CD1c-positive myeloid dendritic cell (primary cell): ENCODE measurements around the gene HNRNPUL2.
"Not testable (repeated sequence)": the region's sequence is repeated elsewhere in the genome, so short reads cannot be mapped to it uniquely, and the experiment has no call there.

Experiments
- DNase-seq: peaks from one replicate; pipeline ENCODE4 v3.0.0-alpha.2; 2016; ENCODE audit errors: extremely low spot score

The HNRNPUL2 gene

DNA sequence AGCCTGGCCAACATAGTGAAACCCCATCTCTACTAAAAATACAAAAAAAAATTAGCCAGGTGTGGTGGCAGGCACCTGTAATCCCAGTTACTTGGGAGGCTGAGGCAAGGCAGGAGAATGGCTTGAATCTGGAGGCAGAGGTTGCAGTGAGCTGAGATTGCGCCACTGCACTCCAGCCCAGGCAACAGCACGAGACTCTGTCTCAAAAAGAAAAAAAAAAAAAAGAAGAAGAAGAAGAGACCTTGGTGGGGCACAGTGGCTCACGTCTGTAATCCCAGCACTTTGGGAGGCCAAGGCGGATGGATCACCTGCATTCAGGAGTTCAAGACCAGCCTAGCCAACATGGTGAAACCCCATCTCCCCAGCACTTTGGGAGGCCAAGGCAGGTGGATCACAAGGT is 23.3 kb downstream of the HNRNPUL2 start:
- peak; percentile 15 for DNase-seq

DNA sequence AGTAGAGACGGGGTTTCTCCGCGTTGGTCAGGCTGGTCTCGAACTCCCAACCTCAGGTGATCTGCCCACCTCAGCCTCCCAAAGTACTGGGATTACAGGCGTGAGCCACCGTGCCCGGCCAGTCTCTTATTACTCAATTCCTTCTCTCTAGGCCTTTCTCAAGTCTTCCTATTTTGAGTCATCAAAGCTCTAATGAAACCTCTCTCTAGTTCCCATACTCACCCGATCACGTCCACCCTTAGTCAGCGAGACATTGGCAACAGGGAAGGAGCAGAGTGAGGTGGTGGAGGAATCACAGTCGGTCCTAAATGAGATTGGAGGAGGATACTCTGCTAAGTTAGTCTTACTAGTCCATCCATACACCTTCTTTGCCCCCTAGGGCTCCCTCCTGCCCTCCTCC is 25.0 kb downstream of the HNRNPUL2 start:
- DNase-seq = peak; percentile 82

DNA sequence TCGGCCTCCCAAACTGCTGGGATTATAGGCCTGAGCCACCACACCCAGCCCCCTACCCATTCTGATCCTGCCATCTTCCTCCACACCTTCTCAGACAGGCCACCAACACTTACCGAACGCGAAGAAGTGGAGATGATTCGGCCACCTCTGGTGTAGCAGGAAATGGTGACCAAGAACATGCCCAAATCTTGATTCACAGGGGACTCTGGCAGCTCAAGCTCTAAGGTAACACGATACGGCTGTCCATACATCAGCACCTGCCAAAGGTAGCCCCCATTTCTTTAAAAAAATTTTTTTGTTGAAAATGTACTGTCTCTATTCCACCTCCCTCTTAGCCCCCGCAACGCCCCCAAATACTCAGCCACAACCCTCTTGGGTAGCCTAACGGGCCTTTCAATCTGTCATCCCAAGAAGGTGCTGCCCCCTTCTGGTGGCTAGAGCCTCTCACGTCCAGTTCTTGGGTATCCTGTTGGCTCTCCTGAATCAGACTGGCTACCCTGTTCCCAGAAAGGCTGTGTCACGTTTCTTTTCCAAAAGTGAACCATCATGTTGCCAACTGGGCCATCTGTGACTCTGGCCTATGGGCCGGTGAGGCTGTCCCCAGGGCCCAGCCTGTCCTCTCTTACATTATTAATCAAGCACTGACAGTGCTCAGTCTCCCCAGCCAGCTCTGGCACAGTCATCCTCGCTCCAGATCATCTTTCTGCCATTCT is 32.6 kb downstream of the HNRNPUL2 start:
- DNase-seq = peak; percentile 84

DNA sequence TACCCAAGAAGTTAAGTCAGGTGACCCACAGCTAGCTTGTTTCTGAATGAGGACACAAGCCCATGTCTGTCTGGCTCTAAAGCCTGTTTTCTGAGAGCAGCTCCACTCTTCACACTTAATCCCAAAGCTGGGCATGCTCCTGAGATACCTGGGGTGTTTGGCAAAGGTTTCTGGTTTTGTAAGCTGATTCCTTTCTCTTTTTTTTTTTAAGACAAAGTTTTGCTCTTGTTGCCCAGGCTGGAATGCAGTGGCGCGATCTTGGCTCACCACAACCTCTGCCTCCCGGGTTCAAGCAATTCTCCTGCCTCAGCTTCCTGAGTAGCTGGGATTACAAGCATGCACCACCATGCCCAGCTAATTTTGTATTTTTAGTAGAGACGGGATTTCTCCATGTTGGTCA is 33.6 kb downstream of the HNRNPUL2 start:
- not testable (repeated sequence) for DNase-seq

DNA sequence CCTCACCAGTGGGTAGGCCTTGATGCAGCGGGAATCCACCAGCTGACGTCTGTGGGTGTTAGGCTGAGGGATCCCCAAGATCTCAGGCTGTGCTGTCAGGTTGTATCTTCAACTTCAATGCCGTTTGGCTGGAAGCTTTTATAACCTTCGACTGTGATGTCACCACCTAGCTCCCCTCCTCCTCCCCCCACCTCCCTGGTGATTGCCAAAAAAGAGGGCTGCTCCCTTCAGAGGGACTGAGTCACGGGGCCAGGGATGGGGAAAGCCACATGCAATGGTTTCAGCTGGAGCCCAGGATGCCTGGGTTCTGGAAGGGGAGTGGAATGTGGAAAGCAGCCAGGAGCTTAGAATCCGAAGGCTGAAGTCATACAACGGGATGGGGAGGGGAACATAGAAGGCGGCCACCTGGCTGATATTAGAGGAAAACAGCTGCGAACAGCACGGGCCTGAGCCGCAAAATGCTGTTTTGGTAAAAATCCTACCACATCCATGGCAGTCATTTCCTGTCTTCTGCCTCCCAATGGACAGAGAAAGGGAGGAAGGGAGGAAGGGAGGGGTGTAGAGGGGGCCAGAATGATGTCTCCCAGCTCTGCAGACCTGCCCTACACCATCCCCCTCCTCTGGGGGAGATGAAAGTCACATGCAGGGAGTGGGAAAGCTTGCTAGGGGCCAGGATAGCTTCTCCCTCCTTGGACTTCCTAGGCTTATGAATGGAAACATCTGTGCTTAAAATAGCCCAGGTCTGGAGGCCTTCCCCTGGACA is 37.7 kb downstream of the HNRNPUL2 start, which contains the start of gene LRRN4CL:
Gene LRRN4CL (minus strand): TSS at position 110 of the 763 bp plus-strand sequence. CDS start 1,022 bp downstream, outside the sequence.
- no peak for DNase-seq

DNA sequence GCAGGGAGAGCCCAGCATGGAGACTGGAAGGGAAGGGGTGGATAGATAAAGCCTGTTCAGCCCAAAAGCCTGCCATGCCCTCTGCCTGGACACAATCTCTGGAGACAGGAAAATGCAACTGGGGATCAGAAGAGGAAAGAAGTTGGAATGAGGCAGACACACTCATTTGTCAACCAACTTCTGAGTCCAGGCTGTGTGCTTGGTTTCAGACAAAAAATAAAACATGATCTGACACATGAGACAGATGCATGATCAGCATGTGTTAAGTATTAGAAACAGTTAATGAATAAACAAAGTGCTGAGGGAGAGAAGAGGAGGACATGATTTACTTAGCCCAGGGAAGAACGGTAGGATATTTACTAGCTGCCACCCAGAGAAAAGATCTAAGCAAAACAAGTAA is 38.8 kb downstream of the HNRNPUL2 start:
- DNase-seq = no peak

DNA sequence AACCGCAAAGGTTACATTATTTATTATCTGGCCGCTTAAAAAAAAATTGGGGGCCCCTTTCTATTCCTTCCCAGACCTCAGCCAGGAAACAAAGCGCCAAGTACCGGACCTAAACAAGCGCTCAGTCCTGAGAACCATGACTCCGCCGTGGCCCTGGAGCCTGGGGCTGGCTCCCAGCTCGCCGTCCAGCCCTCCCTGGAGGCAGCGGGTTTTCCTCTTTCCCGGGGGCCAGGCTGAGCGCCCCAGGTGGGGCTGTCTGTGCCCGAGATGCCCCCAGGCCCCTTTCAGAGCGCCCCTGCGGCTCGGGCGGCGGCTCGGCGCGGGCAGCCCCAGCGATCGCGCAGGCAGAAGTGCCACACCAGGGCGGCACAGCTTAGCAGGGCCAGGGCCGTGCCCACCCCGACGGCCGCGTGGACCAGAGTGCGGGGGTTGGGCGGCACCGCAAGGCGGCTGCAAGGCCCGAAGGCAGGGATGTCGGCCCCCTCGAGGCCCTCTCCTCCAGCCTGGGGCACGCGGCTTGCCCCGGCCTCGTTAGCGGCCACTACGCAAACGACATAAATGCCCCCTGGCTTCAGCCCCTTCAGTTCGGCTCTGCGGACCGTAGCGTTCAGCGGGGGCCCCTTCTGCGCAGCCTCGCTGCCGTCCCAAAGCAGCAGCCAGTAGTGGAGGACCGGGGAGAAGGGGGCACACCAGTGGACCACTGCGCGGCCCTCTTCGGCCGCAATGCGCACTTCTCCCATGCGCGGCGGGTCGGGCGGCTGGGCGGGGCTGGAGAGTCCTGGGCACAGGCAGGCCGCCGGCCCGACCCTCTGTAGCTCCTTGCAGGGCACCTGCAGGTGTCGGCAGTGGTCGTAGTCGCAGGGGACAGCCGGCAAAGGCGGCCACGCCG is 39.5 kb downstream of the HNRNPUL2 start:
- no peak for DNase-seq

DNA sequence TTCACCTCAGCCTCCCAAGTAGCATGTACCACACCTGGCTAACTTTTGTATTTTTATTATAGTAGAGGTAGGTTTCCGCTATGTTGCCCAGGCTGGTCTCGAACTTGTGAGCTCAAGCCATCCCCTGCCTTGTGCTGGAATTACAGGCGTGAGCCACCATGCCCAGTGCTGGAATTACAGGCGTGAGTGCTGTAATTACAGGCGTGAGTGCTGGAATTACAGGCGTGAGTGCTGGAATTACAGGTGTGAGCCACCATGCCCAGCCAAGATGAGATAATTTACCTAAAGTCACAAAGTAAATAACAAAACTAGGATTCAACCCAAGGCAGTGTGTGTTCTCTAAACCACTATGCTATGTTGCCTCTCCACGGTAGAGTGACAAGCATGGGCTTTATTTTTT is 44.7 kb downstream of the HNRNPUL2 start:
- DNase-seq = no peak

DNA sequence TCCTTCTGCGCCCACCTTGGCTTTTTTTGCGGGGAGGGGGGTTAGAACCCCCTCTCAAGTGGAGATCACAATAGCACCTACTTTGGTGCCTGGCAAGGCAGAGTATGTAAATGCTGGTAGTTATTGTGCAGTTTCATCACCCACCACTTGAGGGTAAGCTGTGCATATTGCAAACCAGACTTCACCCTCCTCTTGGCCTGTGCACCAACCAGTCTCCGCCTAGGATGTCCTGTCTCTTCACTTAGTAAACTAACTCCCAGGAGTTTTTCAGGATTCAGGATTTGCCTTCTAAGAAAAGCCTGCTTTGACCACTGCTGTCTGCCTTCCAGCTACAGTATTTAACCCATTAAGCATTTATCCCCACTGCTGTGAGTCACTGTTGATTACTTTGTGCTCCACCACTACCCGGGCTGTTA is 46.4 kb downstream of the HNRNPUL2 start:
- DNase-seq = peak; percentile 64

DNA sequence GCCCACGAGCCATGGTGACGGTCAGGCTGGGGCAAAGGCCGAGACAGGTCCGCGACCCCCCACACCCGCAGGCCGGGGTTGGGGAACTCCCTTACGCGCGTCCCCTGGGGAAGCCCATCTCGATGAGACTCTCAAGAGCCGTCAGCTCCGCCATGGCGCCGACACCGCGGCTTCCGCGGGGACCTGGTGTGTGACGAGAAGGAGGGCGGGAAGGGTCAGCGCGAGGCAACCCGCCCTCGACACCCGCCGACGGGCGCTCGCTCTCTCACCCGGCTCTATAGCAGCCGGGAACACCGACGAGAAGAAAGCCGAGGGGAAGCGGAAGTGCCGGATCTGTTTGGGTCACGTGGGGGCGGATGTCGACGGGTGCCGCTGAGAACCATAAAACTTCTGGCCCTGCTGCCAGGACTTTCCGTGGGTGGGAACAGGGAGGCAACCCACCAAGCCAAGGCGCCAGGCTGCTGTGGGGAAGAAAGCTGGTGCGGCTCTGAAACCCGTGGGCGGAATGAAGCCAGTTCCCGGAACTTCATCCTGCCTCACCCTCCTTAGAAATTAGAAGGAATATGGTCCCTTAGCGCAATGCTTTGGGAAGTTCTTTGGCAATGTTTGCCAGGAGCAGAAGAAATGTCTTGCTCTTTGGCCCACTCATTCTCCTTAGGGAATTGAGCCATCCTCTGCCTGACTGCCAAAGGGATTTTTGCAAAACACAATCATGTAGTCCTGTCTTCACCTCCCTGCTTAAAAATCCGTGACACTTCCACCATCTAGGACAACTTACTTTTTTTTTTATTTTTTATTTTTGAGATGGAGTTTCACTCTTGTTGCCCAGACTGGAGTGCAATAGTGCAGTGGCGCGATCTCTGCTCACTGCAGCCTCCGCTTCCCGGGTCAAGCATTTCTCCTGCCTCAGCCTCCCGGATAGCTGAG is 48.2 kb downstream of the HNRNPUL2 start, which contains the start of gene UBXN1:
Gene UBXN1 (minus strand): TSS at position 304 of the 927 bp plus-strand sequence. CDS start 150 bp downstream, at position 154.
- peak; percentile 98 for DNase-seq

DNA sequence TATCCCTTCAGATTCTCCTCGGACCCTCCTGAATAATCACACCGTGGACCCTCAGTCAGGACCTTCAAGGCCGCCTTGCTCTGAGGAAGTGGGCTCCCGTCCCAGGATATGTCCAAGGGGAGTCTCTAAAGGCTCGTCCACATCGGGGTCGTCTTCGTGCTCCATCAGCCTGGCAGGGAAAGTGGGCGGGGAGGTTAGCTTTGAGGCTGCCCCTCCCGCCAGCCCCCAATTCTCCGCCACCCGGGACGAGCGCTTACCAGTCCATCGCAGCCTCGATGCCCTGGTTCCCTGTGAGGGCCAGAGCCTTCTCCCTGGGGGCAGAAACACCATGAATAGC is 48.9 kb downstream of the HNRNPUL2 start:
- DNase-seq = no peak

DNA sequence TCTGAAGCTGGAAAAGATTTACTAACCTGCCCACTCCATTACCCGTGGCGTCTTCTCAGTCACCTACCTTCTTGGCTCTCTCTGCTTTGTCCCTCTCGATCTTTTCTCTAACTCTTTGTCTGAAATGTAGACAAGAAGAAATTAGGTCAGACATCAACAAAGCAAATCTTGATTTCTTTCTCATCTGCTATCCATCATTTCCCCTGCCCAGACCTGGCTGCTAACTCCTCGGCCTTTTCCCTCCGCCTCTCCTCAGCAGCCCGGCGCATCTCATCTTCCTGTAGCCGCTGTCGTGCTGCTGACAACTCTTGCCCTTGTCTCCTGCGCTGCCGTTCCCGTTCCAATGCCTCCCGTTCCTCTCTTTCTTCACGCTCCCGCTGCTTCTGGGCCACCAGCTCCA is 49.5 kb downstream of the HNRNPUL2 start:
- DNase-seq = no peak

DNA sequence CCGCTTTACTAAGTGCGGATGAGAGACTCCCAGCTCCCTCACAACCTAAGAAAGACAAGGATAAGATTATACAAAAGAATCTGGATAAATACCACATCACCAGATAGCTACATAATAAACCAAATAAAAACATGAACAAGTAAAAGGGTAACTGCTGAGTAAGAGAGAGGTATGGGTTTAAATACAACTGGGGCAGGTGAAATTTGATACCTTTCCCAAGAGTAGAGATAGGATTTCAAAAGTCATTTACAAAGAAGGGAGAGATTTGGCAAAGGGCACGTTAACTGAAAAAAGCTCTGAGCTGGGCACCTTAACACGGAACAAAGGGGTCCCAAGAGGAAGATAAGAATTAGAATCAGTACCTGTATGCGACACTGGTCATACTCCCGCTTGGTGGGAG is 50.1 kb downstream of the HNRNPUL2 start:
- no peak for DNase-seq

DNA sequence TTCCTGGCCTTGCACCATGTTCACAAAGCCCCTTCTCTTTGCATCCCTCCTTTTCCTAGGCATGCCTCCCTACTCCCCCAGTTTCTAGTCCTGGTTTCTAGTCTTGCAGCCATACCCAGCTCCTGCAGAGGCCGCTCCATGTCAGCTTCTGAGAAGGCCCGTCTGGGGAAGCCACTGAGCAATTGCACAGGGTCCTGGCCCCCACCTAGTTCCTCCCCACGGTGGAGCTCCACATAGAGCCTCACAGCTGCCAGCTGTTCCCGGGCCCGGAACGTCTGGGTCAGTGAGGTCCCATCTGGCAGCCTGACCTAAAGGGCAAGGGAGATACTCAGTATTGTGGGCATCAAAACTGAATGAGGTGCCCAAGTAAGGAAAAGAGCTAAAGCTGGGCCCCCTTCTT is 50.6 kb downstream of the HNRNPUL2 start:
- DNase-seq = no peak

DNA sequence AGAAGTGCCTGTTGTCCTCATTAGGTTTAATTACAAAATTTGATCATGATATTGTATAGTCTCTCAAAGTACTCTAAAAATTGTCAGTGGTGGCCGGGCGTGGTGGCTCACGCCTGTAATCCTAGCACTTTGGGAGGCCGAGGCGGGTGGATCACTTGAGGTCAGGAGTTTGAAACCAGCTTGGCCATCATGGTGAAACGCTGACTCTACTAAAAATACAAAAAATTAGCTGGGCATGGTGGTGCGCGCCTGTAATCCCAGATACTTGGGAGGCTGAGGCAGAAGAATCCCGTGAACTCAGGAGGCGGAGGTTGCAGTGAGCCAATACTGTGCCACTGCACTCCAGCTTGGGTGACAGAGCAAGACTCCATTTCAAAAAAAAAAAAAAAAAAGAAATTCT is 51.8 kb downstream of the HNRNPUL2 start:
- DNase-seq = not testable (repeated sequence)

DNA sequence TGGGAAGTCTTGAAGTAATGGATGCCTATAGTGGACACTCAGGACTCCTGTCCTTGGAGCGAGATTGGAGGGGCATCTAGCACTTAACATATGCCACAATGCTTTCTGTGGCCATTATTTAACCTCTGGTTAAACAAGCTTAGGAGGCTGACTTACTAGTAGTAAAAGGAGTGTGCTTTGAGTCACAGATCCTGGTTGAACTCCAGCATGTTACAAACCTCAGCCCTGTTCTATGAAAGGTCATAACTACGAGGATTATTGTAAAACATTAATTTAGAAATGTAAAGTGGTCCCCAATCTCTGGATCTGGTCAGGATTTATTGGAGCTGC is 54.1 kb downstream of the HNRNPUL2 start:
- no peak for DNase-seq

DNA sequence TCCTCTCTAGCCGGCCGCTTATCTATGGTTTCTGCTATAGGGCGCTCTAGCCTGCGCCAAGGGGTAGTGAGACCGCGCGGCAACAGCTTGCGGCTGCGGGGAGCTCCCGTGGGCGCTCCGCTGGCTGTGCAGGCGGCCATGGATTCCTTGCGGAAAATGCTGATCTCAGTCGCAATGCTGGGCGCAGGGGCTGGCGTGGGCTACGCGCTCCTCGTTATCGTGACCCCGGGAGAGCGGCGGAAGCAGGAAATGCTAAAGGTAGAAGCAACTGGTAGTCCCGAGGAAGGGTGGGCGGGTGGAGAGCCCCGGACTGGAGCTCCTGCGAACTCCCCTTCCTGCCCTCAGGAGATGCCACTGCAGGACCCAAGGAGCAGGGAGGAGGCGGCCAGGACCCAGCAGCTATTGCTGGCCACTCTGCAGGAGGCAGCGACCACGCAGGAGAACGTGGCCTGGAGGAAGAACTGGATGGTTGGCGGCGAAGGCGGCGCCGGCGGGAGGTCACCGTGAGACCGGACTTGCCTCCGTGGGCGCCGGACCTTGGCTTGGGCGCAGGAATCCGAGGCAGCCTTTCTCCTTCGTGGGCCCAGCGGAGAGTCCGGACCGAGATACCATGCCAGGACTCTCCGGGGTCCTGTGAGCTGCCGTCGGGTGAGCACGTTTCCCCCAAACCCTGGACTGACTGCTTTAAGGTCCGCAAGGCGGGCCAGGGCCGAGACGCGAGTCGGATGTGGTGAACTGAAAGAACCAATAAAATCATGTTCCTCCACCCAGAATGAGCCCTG is 55.5 kb downstream of the HNRNPUL2 start, which contains the start of the genes LBHD1 and UQCC3:
Gene LBHD1 (minus strand): TSS at position 660 of the 782 bp plus-strand sequence. CDS start 2,236 bp downstream, outside the sequence.
Gene UQCC3 (plus strand): TSS at position 66 of the 782 bp plus-strand sequence. CDS start 73 bp downstream, at position 139.
- DNase-seq = peak; percentile 89

DNA sequence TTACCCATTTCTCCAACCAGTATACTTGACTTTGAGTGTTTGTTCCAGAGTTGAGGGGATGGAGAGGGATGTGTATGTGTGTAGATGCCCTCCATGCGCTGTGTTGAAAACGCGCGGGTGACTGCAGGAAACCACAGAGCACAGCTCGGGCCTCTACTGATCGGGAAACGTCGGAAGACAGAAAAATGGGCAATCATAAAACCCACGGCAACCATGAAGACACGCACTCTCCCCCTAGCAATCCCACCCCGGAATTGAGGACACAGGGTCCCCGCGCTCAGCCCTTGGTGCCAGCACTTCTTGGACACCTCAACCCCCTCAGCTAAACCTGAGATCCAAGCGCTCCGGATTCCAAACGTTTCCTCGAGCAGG is 56.0 kb downstream of the HNRNPUL2 start:
- DNase-seq = no peak

DNA sequence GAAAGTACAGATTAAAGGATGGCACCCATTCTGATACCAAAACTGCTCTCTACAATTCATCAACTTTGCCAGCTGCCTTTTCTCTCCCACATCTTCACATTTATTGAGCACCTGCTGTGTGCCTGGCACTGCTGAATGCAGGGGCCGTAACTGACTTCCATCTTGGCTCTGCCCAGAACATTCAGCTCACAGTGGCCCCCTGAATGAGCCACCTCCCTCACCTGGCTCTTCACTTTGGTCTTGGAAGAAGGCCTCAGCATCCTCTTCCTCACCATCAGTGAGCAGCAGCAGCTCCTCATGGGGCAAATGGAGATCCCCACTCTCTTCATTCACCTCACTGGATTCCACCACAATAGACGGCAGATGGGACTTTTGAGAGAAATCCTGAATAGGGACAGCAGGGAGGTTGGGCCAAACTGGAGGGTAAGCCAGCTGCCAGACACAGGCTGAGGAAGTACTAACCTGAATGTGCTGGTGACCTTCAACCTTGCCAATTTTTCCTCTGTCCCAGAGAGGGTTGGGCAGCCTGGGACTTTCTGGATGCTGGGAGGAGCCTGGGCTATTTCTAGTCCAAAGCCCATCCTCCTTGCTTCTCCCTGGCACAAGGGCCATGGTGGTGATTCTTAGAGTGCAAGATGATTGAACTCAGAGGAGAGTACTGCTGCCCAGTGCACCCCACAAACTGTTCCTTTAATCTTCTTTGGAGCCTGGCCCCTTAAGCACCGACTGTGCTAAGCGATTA is 57.7 kb downstream of the HNRNPUL2 start:
- DNase-seq = no peak
